Cardiac muscle cell (in vitro differentiated cells and primary cell): ENCODE data around the gene ZFPM1. TPM values are rescaled to one million over a fixed set of nuclear protein-coding genes. Genes with fewer than 3 reads are reported as not detected.

Experiments used
- DNase-seq, 2 donors: peaks; one replicate each; pipeline versions ENCODE4 v3.0.0 to v3.0.0-alpha.2; 2010 to 2017; ENCODE audit warnings: low read depth in 1 of 2, low spot score in 1 of 2
- H3K27ac ChIP-seq: fragments of 200-600 bp; sonication (generic); 2 replicates; pipeline ENCODE4 v1.5.1; 2016
- H3K27me3 ChIP-seq: fragments of 200-600 bp; sonication (generic); 2 replicates; pipeline ENCODE4 v1.6.0; 2016; ENCODE audit warnings: control low read depth
- H3K36me3 ChIP-seq: fragments of 200-600 bp; sonication (generic); 2 replicates; pipeline ENCODE4 v1.5.1; 2016; ENCODE audit warnings: control low read depth
- H3K4me1 ChIP-seq: fragments of 200-600 bp; sonication (generic); 2 replicates; pipeline ENCODE4 v1.8.1; 2017; ENCODE audit warnings: low read depth, mild to moderate bottlenecking, mixed run types
- H3K4me3 ChIP-seq: fragments of 200-600 bp; sonication (generic); 2 replicates; pipeline ENCODE4 v1.5.1; 2016; ENCODE audit warnings: mild to moderate bottlenecking
- H3K9me3 ChIP-seq: fragments of 200-600 bp; sonication (generic); 2 replicates; pipeline ENCODE4 v1.5.1; 2017; ENCODE audit warnings: low read depth, mild to moderate bottlenecking, control low read depth
- polyA plus RNA-seq: library from polyadenylated mRNA; unstranded; fragments of >200 nt; fragmentation: Nextera tagmentation; extraction: Ambion mirVana; gene quantifications from 2 replicates; pipeline ENCODE4 v1.2.1, GENCODE V29; 2016
- total RNA-seq: library from RNA; depleted of rRNA; stranded (reverse); fragments of >200 nt; gene quantifications from 2 replicates; pipeline ENCODE4 v1.2.3, GENCODE V29; 2016
- TF ChIP-seq, protein P1 (sequence below): IDR thresholded peaks from 2 replicates; pipeline ENCODE4 v1.5.1; 2012; ENCODE audit warnings: low read depth, mild to moderate bottlenecking, low read length

ZFPM1 gene
- total and polyA plus RNA-seq, 2 experiments from 2014 or later, result 7.6 to 9.4 TPM

DNA sequence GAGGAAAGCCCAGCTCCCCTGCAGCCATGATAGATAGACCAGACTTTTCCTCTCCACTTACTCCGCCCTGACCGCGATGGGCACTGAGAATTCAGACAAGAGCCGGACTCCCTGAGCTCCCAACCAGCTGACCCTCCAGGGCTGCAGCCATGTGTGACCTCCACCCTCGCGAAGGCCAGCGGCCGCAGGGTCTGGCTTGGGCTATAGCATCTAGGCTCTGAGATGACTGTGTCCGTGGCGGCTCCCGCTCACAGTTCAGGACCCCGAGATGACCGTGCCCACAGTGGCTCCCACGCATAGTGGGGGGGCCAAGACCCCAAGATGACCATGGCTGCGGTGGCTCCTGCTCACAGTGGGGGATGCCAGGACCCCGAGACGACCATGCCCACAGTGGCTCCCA, 18.0 kb downstream of the ZFPM1 start:
- H3K27me3 ChIP-seq, result no peaks in the 10 kb centered on the region
- no peak overlapping the region for H3K27ac ChIP-seq
- no peaks in the 10 kb centered on the region for H3K36me3 ChIP-seq
- no peak for DNase-seq
- TF ChIP-seq, protein P1, sequence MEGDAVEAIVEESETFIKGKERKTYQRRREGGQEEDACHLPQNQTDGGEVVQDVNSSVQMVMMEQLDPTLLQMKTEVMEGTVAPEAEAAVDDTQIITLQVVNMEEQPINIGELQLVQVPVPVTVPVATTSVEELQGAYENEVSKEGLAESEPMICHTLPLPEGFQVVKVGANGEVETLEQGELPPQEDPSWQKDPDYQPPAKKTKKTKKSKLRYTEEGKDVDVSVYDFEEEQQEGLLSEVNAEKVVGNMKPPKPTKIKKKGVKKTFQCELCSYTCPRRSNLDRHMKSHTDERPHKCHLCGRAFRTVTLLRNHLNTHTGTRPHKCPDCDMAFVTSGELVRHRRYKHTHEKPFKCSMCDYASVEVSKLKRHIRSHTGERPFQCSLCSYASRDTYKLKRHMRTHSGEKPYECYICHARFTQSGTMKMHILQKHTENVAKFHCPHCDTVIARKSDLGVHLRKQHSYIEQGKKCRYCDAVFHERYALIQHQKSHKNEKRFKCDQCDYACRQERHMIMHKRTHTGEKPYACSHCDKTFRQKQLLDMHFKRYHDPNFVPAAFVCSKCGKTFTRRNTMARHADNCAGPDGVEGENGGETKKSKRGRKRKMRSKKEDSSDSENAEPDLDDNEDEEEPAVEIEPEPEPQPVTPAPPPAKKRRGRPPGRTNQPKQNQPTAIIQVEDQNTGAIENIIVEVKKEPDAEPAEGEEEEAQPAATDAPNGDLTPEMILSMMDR, result no peak
- peaks cover 10% of the 10 kb centered on the region for H3K4me1 ChIP-seq
- no peak overlapping the region for H3K4me3 ChIP-seq
- no peaks in the 10 kb centered on the region for H3K9me3 ChIP-seq

DNA sequence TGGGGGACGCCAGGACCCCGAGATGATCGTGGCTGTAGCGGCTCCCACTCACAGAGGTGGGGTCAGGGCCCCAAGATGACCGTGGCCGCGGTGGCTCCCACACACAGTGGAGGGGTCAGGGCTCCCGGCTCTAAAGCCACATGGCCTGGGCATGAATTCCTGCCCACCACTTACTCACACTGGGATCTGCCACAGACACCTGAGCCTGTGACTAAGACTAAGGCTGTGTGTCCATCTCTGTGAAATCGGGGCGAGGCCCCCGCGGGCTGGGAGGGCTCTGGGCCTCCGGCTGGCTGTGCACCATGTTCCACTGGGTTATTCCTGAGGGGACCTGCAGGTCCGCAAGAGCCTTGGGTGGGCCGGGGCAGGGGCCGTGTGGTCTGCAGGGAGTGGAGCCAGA, 18.5 kb downstream of the ZFPM1 start:
- Histone ChIP-seq H3K4me3 (no peak overlapping the region), H3K9me3 (no peaks in the 10 kb centered on the region), H3K36me3 (no peaks in the 10 kb centered on the region), H3K27ac (no peak overlapping the region), H3K4me1 (peaks cover 10% of the 10 kb centered on the region), H3K27me3 (no peaks in the 10 kb centered on the region)
- TF ChIP-seq, protein P1, result no peak
- no peak for DNase-seq

DNA sequence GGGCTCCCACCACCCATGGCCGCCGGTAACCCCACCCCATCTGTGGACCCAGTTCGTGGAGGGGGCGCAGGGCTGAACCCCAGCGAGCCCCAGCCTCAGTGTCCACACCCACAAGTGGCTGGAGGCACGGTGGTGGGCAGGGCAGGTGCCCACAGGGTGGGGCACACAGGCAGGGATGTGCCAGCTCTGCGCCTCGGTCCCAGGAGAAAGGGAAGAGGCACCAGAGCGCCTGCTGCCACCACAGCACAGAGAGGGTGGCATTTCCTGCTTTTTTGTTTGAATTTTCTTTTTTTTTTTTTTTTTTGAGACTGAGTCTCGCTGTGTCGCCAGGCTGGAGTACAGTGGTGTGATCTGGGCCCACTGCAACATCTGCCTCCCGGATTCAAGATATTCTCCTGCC, 19.0 kb downstream of the ZFPM1 start:
- H3K27ac ChIP-seq, result no peak overlapping the region

DNA sequence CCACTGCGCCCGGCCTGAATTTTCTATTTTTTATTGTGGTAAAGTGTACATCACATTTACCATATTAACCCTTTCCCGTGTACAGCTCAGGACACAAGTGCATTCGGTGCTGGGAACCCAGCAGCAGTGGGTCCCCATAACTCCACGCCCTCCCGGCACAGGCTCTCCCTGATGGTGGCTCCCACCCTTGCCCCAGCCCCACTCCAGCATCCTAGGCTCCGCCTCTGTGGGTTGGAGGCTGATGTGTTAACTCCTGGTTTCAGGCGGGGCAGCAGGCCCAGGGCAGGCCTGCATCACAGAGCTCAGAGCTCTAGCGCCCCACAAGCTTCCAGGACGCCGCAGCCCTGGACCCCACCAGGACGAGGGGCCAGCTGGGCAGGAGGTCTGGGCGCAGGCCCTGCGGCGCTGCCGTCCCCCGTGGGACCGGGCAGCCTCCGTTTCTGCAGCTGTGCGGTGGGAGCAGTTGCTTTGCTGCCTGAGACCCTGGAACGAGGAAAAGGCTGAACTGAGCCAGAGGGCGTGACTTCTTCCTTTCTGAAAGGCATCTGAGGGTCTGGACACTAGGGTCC, 19.6 kb downstream of the ZFPM1 start:
- TF ChIP-seq, protein P1, result peak; percentile 3
- no peaks in the 10 kb centered on the region for H3K27me3 ChIP-seq
- H3K4me1 ChIP-seq, result peaks cover 17% of the 10 kb centered on the region
- H3K4me3 ChIP-seq, result no peak overlapping the region
- H3K36me3 ChIP-seq, result no peaks in the 10 kb centered on the region
- peak overlapping the region; percentile 29 for H3K27ac ChIP-seq
- DNase-seq, result peak in 1 of 2 donors; percentile 62
- no peaks in the 10 kb centered on the region for H3K9me3 ChIP-seq

More for the DNA sequence above, 19.0 kb downstream of the ZFPM1 start:
- Histone ChIP-seq H3K9me3 (no peaks in the 10 kb centered on the region), H3K4me1 (peaks cover 10% of the 10 kb centered on the region), H3K4me3 (no peak overlapping the region), H3K36me3 (no peaks in the 10 kb centered on the region), H3K27me3 (no peaks in the 10 kb centered on the region)
- TF ChIP-seq, protein P1, result no peak
- no peak for DNase-seq

DNA sequence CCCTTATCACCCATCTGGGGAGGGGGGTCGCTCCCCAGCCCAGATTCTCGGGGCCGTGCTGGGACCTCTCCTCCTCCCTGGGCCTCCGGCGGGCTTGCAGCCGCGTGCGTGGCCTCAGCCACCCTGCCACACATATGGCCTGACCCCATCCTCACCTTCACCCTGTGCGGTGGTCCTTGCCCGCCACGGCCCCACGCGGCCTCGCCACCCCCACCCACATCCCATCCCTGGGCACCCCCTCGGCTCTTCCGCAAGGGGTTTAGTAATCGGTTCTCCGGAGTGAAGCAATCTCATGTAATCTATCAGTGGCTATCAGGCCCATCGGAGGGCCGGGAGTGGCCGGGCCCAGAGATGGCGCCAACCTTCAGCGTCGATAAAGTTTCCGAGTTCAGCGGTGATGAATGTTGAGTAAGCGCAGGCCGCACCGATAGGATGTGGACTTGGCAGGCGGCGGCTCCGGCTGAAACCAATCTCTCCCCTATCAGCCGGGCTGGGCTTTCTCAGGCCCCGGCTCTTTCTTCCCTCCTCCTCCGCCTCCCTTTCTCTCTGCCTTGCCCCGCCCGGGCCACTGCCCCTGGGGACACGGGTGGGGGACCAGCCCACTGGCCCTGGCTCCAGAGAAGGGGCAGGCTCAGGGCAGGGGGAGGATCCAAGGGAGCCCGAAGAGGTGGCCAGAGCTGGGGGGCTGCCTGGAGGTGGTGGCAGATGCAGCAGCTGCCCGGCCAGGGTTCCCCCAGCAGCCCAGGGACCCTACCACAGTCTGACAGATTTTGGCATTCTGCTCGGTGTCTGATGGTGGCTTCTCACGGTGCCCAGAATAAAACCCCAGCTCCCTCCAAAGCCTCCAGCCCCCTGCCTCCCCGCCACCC, 20.8 kb downstream of the ZFPM1 start:
- TF ChIP-seq, protein P1, result no peak
- Histone ChIP-seq H3K27me3 (no peaks in the 10 kb centered on the region), H3K9me3 (no peaks in the 10 kb centered on the region), H3K4me1 (peaks cover 22% of the 10 kb centered on the region), H3K4me3 (no peak overlapping the region), H3K27ac (no peak overlapping the region), H3K36me3 (no peaks in the 10 kb centered on the region)
- peak in 1 of 2 donors; percentile 93 for DNase-seq
